Breast epithelium (tissue), 3 donors: Measurements from ENCODE around the gene CFAP57.

ENCODE experiments used
- POLR2A ChIP-seq: fragments of 450-650 bp; IDR thresholded peaks from one replicate; pipeline ENCODE4 v1.6.1; 2016; ENCODE audit warnings: antibody characterized with exemption, mild to moderate bottlenecking, moderate library complexity
- POLR2AphosphoS5 ChIP-seq, 3 donors: sonication (generic); formaldehyde crosslinking; IDR thresholded peaks; one replicate each; pipeline ENCODE4 v1.6.1; 2017; ENCODE audit warnings: antibody characterized with exemption in 3 of 3
- TF ChIP-seq, protein P1 (sequence below), 3 donors: fragments of 450-650 bp; IDR thresholded peaks; one replicate each; pipeline ENCODE4 v1.5.1; 2016 to 2017; ENCODE audit warnings: antibody characterized with exemption in 3 of 3, mild to moderate bottlenecking in 3 of 3, moderate library complexity in 3 of 3

GRCh38 chr1:43267291-43267805 lies 95.2 kb downstream of the CFAP57 start:
- TF ChIP-seq, protein P1, sequence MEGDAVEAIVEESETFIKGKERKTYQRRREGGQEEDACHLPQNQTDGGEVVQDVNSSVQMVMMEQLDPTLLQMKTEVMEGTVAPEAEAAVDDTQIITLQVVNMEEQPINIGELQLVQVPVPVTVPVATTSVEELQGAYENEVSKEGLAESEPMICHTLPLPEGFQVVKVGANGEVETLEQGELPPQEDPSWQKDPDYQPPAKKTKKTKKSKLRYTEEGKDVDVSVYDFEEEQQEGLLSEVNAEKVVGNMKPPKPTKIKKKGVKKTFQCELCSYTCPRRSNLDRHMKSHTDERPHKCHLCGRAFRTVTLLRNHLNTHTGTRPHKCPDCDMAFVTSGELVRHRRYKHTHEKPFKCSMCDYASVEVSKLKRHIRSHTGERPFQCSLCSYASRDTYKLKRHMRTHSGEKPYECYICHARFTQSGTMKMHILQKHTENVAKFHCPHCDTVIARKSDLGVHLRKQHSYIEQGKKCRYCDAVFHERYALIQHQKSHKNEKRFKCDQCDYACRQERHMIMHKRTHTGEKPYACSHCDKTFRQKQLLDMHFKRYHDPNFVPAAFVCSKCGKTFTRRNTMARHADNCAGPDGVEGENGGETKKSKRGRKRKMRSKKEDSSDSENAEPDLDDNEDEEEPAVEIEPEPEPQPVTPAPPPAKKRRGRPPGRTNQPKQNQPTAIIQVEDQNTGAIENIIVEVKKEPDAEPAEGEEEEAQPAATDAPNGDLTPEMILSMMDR (IDR thresholded peaks at IDR 0.05) = no peak
- no peak for TF ChIP-seq POLR2A
- no peak for TF ChIP-seq POLR2AphosphoS5 (IDR thresholded peaks at IDR 0.05)
